ENCODE results near the gene PRKG1. TPM values are rescaled to one million over a fixed set of nuclear protein-coding genes. Genes with fewer than 3 reads are reported as not detected.

PRKG1 gene
- polyA plus RNA-seq, 3 donors: not detected

- H3K4me3 Mint-ChIP-seq: no peak overlapping the region
- H3K36me3 Mint-ChIP-seq: no peaks in the 10 kb centered on the region
- no peak overlapping the region for H3K4me2 ChIP-seq (replicated peaks; ENCODE audit: extremely low read depth, low read length, poor library complexity, severe bottlenecking)
- no peak overlapping the region for H3K27ac Mint-ChIP-seq
- no peak overlapping the region for H3K4me3 ChIP-seq (replicated peaks in 1 of 3; ENCODE audit: low read depth in 2 of 3, low read length in 3 of 3)
- no peaks in the 10 kb centered on the region for H3K36me3 ChIP-seq (replicated peaks in 1 of 2; ENCODE audit: control insufficient read depth in 1 of 2, insufficient read depth in 2 of 2, low read length in 2 of 2)
- WGBS (ENCODE audit: insufficient coverage): 82% methylated on average over 4 of the region's 8 CpGs
- H3K4me1 ChIP-seq (ENCODE audit: control insufficient read depth in 1 of 2, insufficient read depth in 2 of 2, low read length in 2 of 2): no peaks in the 10 kb centered on the region
- DNase-seq: no peak
- H3K9me3 Mint-ChIP-seq: peaks cover 0 to 2% (median 0%) of the 10 kb centered on the region in 7 donors
- no peaks in the 10 kb centered on the region for H3K79me2 ChIP-seq (ENCODE audit: insufficient read depth, low read length)
- H3K27me3 Mint-ChIP-seq (ENCODE audit: low read depth in 3 of 3): no peaks in the 10 kb centered on the region
- no peak overlapping the region for H2AFZ ChIP-seq (ENCODE audit: insufficient read depth, low read depth, low read length, poor library complexity, severe bottlenecking)
- intact Hi-C loops (cut with micrococcal nuclease): no loop called here
- no peaks in the 10 kb centered on the region for H3K9me3 ChIP-seq (replicated peaks in 1 of 2; ENCODE audit: control insufficient read depth in 1 of 2, insufficient read depth in 1 of 2, low read length in 2 of 2)
- no peak overlapping the region for H3K9ac ChIP-seq (ENCODE audit: insufficient read depth, low read length, poor library complexity, severe bottlenecking)
- H3K27me3 ChIP-seq (ENCODE audit: control insufficient read depth in 2 of 2, insufficient read depth in 2 of 2, low read length in 2 of 2): no peaks in the 10 kb centered on the region
- H3K27ac ChIP-seq (ENCODE audit: low read depth in 1 of 2, low read length in 2 of 2): no peak overlapping the region
- no peaks in the 10 kb centered on the region for H3K4me1 Mint-ChIP-seq
- no peaks in the 10 kb centered on the region for H4K20me1 ChIP-seq (ENCODE audit: insufficient read depth, low read length)
- TF ChIP-seq CTCF (IDR thresholded peaks at IDR 0.05): no peak
These were observed 1053.9 kb downstream of the PRKG1 start for GRCh38 chr10:52128056-52128683.

DNA sequence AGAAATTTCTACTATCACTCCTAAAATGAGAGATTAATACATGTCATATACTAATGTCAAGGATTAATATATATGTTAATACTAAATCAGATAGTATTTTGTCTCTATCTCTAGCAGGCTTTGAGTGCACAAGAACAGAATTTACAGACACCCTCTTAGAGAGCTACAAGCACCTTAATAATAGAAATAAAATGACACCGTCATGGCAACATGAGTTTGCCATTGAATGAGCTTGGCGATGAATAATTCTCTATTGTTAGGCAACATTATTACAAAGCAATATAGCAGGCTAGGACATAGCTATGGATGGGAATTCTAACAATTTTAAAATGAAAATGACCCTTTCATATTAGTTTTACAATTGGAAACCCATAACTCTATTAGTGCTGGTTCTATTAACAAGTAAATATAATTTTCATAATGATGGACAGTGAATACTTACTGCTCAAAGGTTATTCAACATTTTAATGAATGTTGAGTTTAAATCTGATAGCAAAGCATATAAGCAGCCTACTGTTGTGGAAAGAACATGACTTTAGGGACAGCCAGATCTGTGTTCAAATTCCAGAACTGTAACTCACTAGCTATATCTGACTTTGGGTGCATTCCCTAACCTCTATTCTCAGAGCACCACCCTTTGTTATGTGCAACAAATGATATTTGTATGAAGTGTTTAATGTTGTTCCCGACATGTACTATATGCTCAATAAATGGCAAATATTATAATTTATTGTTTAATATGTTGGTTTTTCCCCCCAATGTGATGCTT lies 1055.3 kb downstream of the PRKG1 start:
- Histone ChIP-seq H4K20me1 (ENCODE audit: insufficient read depth, low read length) (no peaks in the 10 kb centered on the region), H3K9ac (ENCODE audit: insufficient read depth, low read length, poor library complexity, severe bottlenecking) (no peak overlapping the region), H3K27me3 (ENCODE audit: control insufficient read depth in 2 of 2, insufficient read depth in 2 of 2, low read length in 2 of 2) (no peaks in the 10 kb centered on the region), H3K79me2 (ENCODE audit: insufficient read depth, low read length) (no peaks in the 10 kb centered on the region), H3K4me2 (replicated peaks; ENCODE audit: extremely low read depth, low read length, poor library complexity, severe bottlenecking) (no peak overlapping the region), H3K9me3 (replicated peaks in 1 of 2; ENCODE audit: control insufficient read depth in 1 of 2, insufficient read depth in 1 of 2, low read length in 2 of 2) (no peaks in the 10 kb centered on the region), H3K36me3 (replicated peaks in 1 of 2; ENCODE audit: control insufficient read depth in 1 of 2, insufficient read depth in 2 of 2, low read length in 2 of 2) (no peaks in the 10 kb centered on the region), H3K4me1 (ENCODE audit: control insufficient read depth in 1 of 2, insufficient read depth in 2 of 2, low read length in 2 of 2) (no peaks in the 10 kb centered on the region), H3K4me3 (replicated peaks in 1 of 3; ENCODE audit: low read depth in 2 of 3, low read length in 3 of 3) (no peak overlapping the region), H3K27ac (ENCODE audit: low read depth in 1 of 2, low read length in 2 of 2) (no peak overlapping the region), H2AFZ (ENCODE audit: insufficient read depth, low read depth, low read length, poor library complexity, severe bottlenecking) (no peak overlapping the region)
- no peaks in the 10 kb centered on the region for H3K36me3 Mint-ChIP-seq
- no peak for TF ChIP-seq CTCF (IDR thresholded peaks at IDR 0.05)
- no peak overlapping the region for H3K27ac Mint-ChIP-seq
- intact Hi-C loops (cut with micrococcal nuclease): no loop called here
- H3K4me1 Mint-ChIP-seq: no peaks in the 10 kb centered on the region
- peaks cover 0 to 2% (median 0%) of the 10 kb centered on the region in 7 donors for H3K9me3 Mint-ChIP-seq
- WGBS (ENCODE audit: insufficient coverage): no CpG with 5 or more reads among the region's 3 CpGs
- H3K27me3 Mint-ChIP-seq (ENCODE audit: low read depth in 3 of 3): peaks cover 0 to 2% (median 0%) of the 10 kb centered on the region in 3 donors
- H3K4me3 Mint-ChIP-seq: no peak overlapping the region
- no peak for DNase-seq
